K562 (cell line): ENCODE results near the gene ZNF106. TPM values are rescaled to one million over a fixed set of nuclear protein-coding genes. Genes with fewer than 3 reads are reported as not detected.

Source experiments
- ATAC-seq: fragments of 200-7000 bp; cut with Tn5 transposase; 3 replicates; pipeline ENCODE4 v1.9.1; 2020; ENCODE audit warnings: moderate library complexity
- BruUV-seq: library from RNA; stranded (reverse); fragments of 400-500 nt; replicated peaks from 2 replicates; lab custom pipeline; 2021; lab: Mats Ljungman, UMichigan
- CTCF ChIA-PET: fragments of 300-600 bp; formaldehyde crosslinking; extraction: SDS; loops from one replicate; lab custom pipeline; 2021; ENCODE audit warnings: low intra/inter-chr PET ratio; lab: Yijun Ruan, JAX
- POLR2A ChIA-PET: fragments of 300-600, 350-650 bp; sonication (Branson Sonifier 250); formaldehyde crosslinking; extraction: SDS; loops from one replicate; lab custom pipeline; 2021; ENCODE audit warnings: antibody characterized with exemption, inconsistent platforms; lab: Yijun Ruan, JAX
- DNase-seq, 4 experiments: peaks; one replicate each; pipeline versions ENCODE4 v3.0.0 to v3.0.0-alpha.2; 2011 to 2018; ENCODE audit warnings: low spot score in 3 of 4, mixed read lengths in 3 of 4; ENCODE audit errors: extremely low read depth in 1 of 4
- FAIRE-seq: peaks from 2 replicates; lab custom pipeline; 2011; peaks lifted over from hg19 to GRCh38; lab: Jason Lieb, UNC
- H2AFZ ChIP-seq: 2 replicates; pipeline ENCODE4 v1.6.0; 2011; ENCODE audit warnings: low read depth, low read length, control low read depth, inconsistent platforms
- H3K27ac ChIP-seq: fragments of 200-600 bp; 3 replicates; pipeline ENCODE4 v1.8.0; 2011; ENCODE audit warnings: low read depth, mild to moderate bottlenecking, control low read depth, inconsistent platforms, low read length, moderate library complexity, mixed read lengths; ENCODE audit errors: extremely low read depth
- H3K27me3 ChIP-seq, 2 experiments: fragments of 300-600 bp in 1 of 2; 2 replicates in 1 of 2; 3 replicates in 1 of 2; pipeline versions ENCODE4 v1.6.0 to v1.8.0; 2011; ENCODE audit warnings: inconsistent platforms in 2 of 2, low read length in 2 of 2, mild to moderate bottlenecking in 1 of 2, mixed read lengths in 1 of 2, moderate library complexity in 1 of 2; ENCODE audit not compliant: control insufficient read depth in 2 of 2, insufficient read depth in 2 of 2
- H3K36me3 ChIP-seq: fragments of 300-600 bp; 3 replicates; pipeline ENCODE4 v1.8.0; 2011; ENCODE audit warnings: mild to moderate bottlenecking, low read length, inconsistent platforms; ENCODE audit not compliant: control insufficient read depth, insufficient read depth
- H3K4me1 ChIP-seq, 2 experiments: fragments of 200-600 bp in 1 of 2; replicated peaks in 1 of 2; 2 replicates in 1 of 2; 3 replicates in 1 of 2; pipeline versions ENCODE4 v1.5.1 to v1.8.0; 2011; ENCODE audit warnings: inconsistent platforms in 2 of 2, low read length in 2 of 2, mild to moderate bottlenecking in 1 of 2, mixed read lengths in 1 of 2, moderate library complexity in 1 of 2; ENCODE audit not compliant: control insufficient read depth in 2 of 2, insufficient read depth in 2 of 2
- H3K4me2 ChIP-seq: 2 replicates; pipeline ENCODE4 v1.6.1; 2011; ENCODE audit warnings: low read length, control low read depth, inconsistent platforms, mixed read lengths; ENCODE audit not compliant: insufficient read depth
- H3K4me3 ChIP-seq: fragments of 200-600 bp; sonication (generic), shearing (Covaris generic); 2 replicates; pipeline ENCODE4 v1.5.1; 2016; ENCODE audit warnings: control low read depth, inconsistent platforms
- H3K79me2 ChIP-seq: fragments of 200-600 bp; 3 replicates; pipeline ENCODE4 v1.8.0; 2011; ENCODE audit warnings: low read length, inconsistent platforms; ENCODE audit not compliant: control insufficient read depth, insufficient read depth
- H3K9ac ChIP-seq, 2 experiments: 2 replicates each; pipeline versions ENCODE4 v1.6.0 to v1.6.1; 2011; ENCODE audit warnings: low read depth in 2 of 2, low read length in 2 of 2, control low read depth in 1 of 2, inconsistent platforms in 1 of 2, mild to moderate bottlenecking in 1 of 2, mixed read lengths in 1 of 2; ENCODE audit not compliant: insufficient read depth in 1 of 2
- H3K9me1 ChIP-seq: one replicate; pipeline ENCODE4 v1.6.0; 2011; ENCODE audit warnings: inconsistent platforms, mild to moderate bottlenecking, low read length, moderate library complexity; ENCODE audit not compliant: control insufficient read depth, insufficient read depth
- H3K9me3 ChIP-seq: replicated peaks from 2 replicates; pipeline ENCODE4 v1.5.1; 2011; ENCODE audit warnings: low read depth, low read length, inconsistent platforms; ENCODE audit not compliant: control insufficient read depth, insufficient read depth
- H4K20me1 ChIP-seq: replicated peaks from 2 replicates; pipeline ENCODE4 v1.6.1; 2011; ENCODE audit warnings: low read length, inconsistent platforms, mixed read lengths; ENCODE audit not compliant: control insufficient read depth, insufficient read depth
- CEBPB ChIP-seq: fragments of 450-650 bp; IDR thresholded peaks from 2 replicates; pipeline ENCODE4 v1.6.1; 2016; ENCODE audit warnings: missing genetic modification characterization, missing compliant biosample characterization
- CEBPG ChIP-seq, 3 experiments: fragments of 200-800 bp in 1 of 3; sonication (Bioruptor generic) in 1 of 3; sonication (generic) in 1 of 3; formaldehyde crosslinking in 1 of 3; IDR thresholded peaks in 2 of 3; conservative IDR thresholded peaks in 1 of 3; 2 replicates each; pipeline versions ENCODE4 v1.6.1 to v1.8.0; 2016 to 2022; ENCODE audit warnings: missing compliant biosample characterization in 2 of 3, missing genetic modification characterization in 2 of 3, mild to moderate bottlenecking in 1 of 3, missing genetic modification reagents in 1 of 3
- ELF2 ChIP-seq: fragments of 250-450 bp; sonication (Bioruptor Pico); IDR thresholded peaks from 2 replicates; pipeline ENCODE4 v1.5.0; 2021; ENCODE audit warnings: mild to moderate bottlenecking
- HDAC1 ChIP-seq, 2 experiments: fragments of 450-650 bp; IDR thresholded peaks; 2 replicates each; pipeline ENCODE4 v1.6.1; 2016 to 2017; ENCODE audit warnings: inconsistent platforms in 1 of 2, mild to moderate bottlenecking in 1 of 2, moderate library complexity in 1 of 2
- SMARCA4 ChIP-seq: fragments of 450-650 bp; IDR thresholded peaks from 2 replicates; pipeline ENCODE4 v1.6.1; 2016
- SNIP1 ChIP-seq: fragments of 450-650 bp; IDR thresholded peaks from 2 replicates; pipeline ENCODE4 v1.7.1; 2017; ENCODE audit warnings: low read depth, mild to moderate bottlenecking
- TEAD2 ChIP-seq: fragments of 450-650 bp; IDR thresholded peaks from 2 replicates; pipeline ENCODE4 v1.6.1; 2016; ENCODE audit warnings: missing genetic modification characterization, control low read depth, missing compliant biosample characterization
- ZBED1 ChIP-seq: IDR thresholded peaks from 2 replicates; pipeline ENCODE4 v1.6.1; 2014
- ZNF436 ChIP-seq: fragments of 250-450, 450-650 bp; sonication (Bioruptor Pico); formaldehyde crosslinking; IDR thresholded peaks from 2 replicates; pipeline ENCODE4 v1.7.0; 2020; ENCODE audit warnings: mild to moderate bottlenecking
- WGBS: fragments of 100-300 bp; shearing (Covaris generic); methylation state at CpG from one replicate; pipeline ENCODE4 v1.1.6; 2016; ENCODE audit warnings: low coverage, mixed read lengths; ENCODE audit not compliant: insufficient coverage; ENCODE audit errors: missing lambda C conversion rate; 5-methylcytosine and 5-hydroxymethylcytosine counted together
- in situ Hi-C: fragments of 300-500 bp; cut with MboI; formaldehyde crosslinking; loops from 4 replicates; pipeline ENCODE4 v1.15.0; 2018; ENCODE audit warnings: inconsistent platforms, mixed read lengths
- intact Hi-C: fragments of 100-400 bp; cut with micrococcal nuclease; formaldehyde crosslinking; loops from 2 replicates; pipeline ENCODE4 v1.14.2; 2022
- polyA plus RNA-seq, 8 experiments: library from polyadenylated mRNA; depleted of rRNA in 4 of 8; stranded (reverse) in 5 of 8; unstranded in 3 of 8; fragments of >200 nt; fragmentation: Nextera tagmentation in 2 of 8; fragmentation: Illumina TruSeq in 1 of 8; extraction: Ambion mirVana in 2 of 8; extraction: Trizol in 1 of 8; gene quantifications; 2 replicates each; pipeline versions ENCODE4 v1.2.1 to v1.2.3, GENCODE V29; 2011 to 2014; ENCODE audit warnings: inconsistent platforms in 1 of 8, missing spikeins in 1 of 8
- total RNA-seq, 7 experiments: library from RNA; depleted of rRNA in 6 of 7; stranded (reverse); fragments of >200 nt in 6 of 7; fragmentation: Illumina TruSeq in 2 of 7; extraction: Trizol in 2 of 7; gene quantifications; 2 replicates each; pipeline versions ENCODE4 v1.2.1 to v1.2.3, GENCODE V29; 2011 to 2021; ENCODE audit warnings: low replicate concordance in 1 of 7

Gene ZNF106
- total and polyA plus RNA-seq, 9 of the 15 experiments (the other 6 are each of a cell fraction or from before 2014, with no cell fraction given) = 14.4 to 55.3 (median 33.7) TPM

- Histone ChIP-seq H3K9me1 (no peaks in the 10 kb centered on the region), H4K20me1 (no peaks in the 10 kb centered on the region), H3K4me2 (peak overlapping the region; percentile 99), H3K4me3 (peak overlapping the region; percentile 79), H2AFZ (peak overlapping the region; percentile 99), H3K27me3 (no peaks in the 10 kb centered on the region), H3K9ac (peak overlapping the region; percentile 92 to 98), H3K27ac (peak overlapping the region; percentile 100), H3K36me3 (peaks cover 9% of the 10 kb centered on the region; the same call in 2 of the 3 replicates), H3K4me1 (peaks cover 7 to 12% of the 10 kb centered on the region in 2 experiments), H3K79me2 (peaks cover 52% of the 10 kb centered on the region), H3K9me3 (no peaks in the 10 kb centered on the region)
- intact Hi-C loops = no loop called here
- FAIRE-seq (peak; percentile 75), DNase-seq (no peak), ATAC-seq (no peak)
- 3% methylated on average over 11 of the region's 11 CpGs for WGBS
- CTCF ChIA-PET = no interaction called here
- POLR2A ChIA-PET = interaction anchor here (0.5 to 2.5 kb wide), 8 partner anchors 10 to 917 kb away, joined by 3 to 13 read pairs (median 4); no protein-coding TSS in a partner anchor
- TSS peak; percentile 66 for BruUV-seq
- peak; percentile 77 for TF ChIP-seq CEBPB (tag)
- TF ChIP-seq TEAD2 (tag) = no peak
- TF ChIP-seq SMARCA4 = 0 out of 2 replicates have a peak, but pooled peaks have one; percentile 36
- no peak for TF ChIP-seq CEBPG (CRISPR knock-in tag; IDR thresholded peaks at IDR 0.05)
- peak in 1 of 2 experiments; percentile 18; a peak in 1 of 4 replicates for TF ChIP-seq CEBPG (tag; conservative IDR thresholded peaks at IDR 0.05 in 1 of 2, IDR thresholded peaks at IDR 0.05 in 1 of 2)
- 0 out of 4 replicates have a peak, but pooled peaks of 1 of the 2 experiments have one; percentile 23 for TF ChIP-seq HDAC1 (IDR thresholded peaks at IDR 0.05)
- in situ Hi-C loops = no loop called here
Measured at GRCh38 chr15:42490291-42490670, 660 bp downstream of the ZNF106 start.

DNA sequence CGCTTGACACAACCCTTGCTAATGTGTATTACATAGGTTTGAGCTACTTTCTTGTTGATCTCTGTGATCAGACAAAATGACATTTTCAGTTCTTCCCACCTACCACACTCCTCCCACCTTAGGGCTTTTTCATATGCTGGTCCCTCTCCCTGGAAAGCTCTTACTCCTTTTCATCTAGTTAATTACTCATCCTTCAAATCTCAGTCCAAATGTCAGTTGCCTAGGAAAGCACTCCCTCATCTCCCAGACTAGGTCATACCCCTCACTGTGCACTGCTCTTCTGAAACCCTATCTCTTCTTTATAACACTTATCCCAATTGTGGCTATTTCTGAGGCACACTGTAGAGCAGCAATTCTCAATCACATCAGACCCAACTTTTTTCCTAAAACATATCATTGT, 7.3 kb downstream of the ZNF106 start:
- Histone ChIP-seq H3K4me3 (no peak overlapping the region), H3K9me3 (no peaks in the 10 kb centered on the region), H3K4me1 (no peaks in the 10 kb centered on the region; a peak in 1 of 5 replicates), H3K27ac (no peak overlapping the region), H2AFZ (no peak overlapping the region), H3K4me2 (no peak overlapping the region), H3K9ac (no peak overlapping the region), H3K27me3 (no peaks in the 10 kb centered on the region), H3K9me1 (no peaks in the 10 kb centered on the region), H3K79me2 (peaks cover 45% of the 10 kb centered on the region)
- no TSS peak for BruUV-seq
- FAIRE-seq (no peak), ATAC-seq (no peak)
- 94% methylated on average over 1 of the region's 1 CpG for WGBS
- ChIA-PET CTCF (no interaction called here), POLR2A (interaction anchor here (1.2 kb wide), 1 partner anchor 11 kb away, joined by 3 read pairs; no protein-coding TSS in a partner anchor)
- intact Hi-C loops (no loop called here), in situ Hi-C loops (no loop called here)
- TF ChIP-seq ZNF436 (no peak), ZBED1 (no peak), ELF2 (no peak), SNIP1 (no peak)
- TF ChIP-seq, all 486 proteins: peak for 0
- Histone ChIP-seq H3K36me3 (peaks cover 12% of the 10 kb centered on the region; the same call in 2 of the 3 replicates), H4K20me1 (no peaks in the 10 kb centered on the region)
- DNase-seq = no peak
